Karpas-422 (cell line): Measurements from ENCODE around the gene NOS2. TPM values are rescaled to one million over a fixed set of nuclear protein-coding genes. Genes with fewer than 3 reads are reported as not detected.

Experiments
- DNase-seq: peaks from one replicate; pipeline ENCODE4 v3.0.0-alpha.2; 2015
- H2AFZ ChIP-seq: fragments of 200-600 bp; sonication (generic); 2 replicates; pipeline ENCODE4 v1.6.1; 2014; ENCODE audit warnings: antibody characterized with exemption, low read length, mixed read lengths
- H3K27ac ChIP-seq: fragments of 200-600 bp; sonication (generic); 2 replicates; pipeline ENCODE4 v1.5.1; 2014; ENCODE audit warnings: mild to moderate bottlenecking, low read length, moderate library complexity
- H3K27me3 ChIP-seq: fragments of 200-600 bp; sonication (generic); 2 replicates; pipeline ENCODE4 v1.6.1; 2014; ENCODE audit warnings: low read length, mixed read lengths
- H3K36me3 ChIP-seq: fragments of 200-600 bp; sonication (generic); 2 replicates; pipeline ENCODE4 v1.6.1; 2014; ENCODE audit warnings: low read length, mixed read lengths; ENCODE audit not compliant: insufficient read depth
- H3K4me1 ChIP-seq: fragments of 200-600 bp; sonication (generic); 2 replicates; pipeline ENCODE4 v1.6.1; 2014; ENCODE audit warnings: mild to moderate bottlenecking, low read length, mixed read lengths
- H3K4me2 ChIP-seq: fragments of 200-600 bp; sonication (generic); 2 replicates; pipeline ENCODE4 v1.6.1; 2014; ENCODE audit warnings: low read length, low read depth, mild to moderate bottlenecking; ENCODE audit not compliant: poor library complexity, severe bottlenecking
- H3K4me3 ChIP-seq: fragments of 200-600 bp; sonication (generic); 2 replicates; pipeline ENCODE4 v1.5.1; 2014; ENCODE audit warnings: mild to moderate bottlenecking, antibody characterized with exemption, low read length, mixed read lengths
- H3K79me2 ChIP-seq: fragments of 200-600 bp; sonication (generic); 2 replicates; pipeline ENCODE4 v1.6.1; 2014; ENCODE audit warnings: mild to moderate bottlenecking, low read length, mixed read lengths
- H3K9ac ChIP-seq: fragments of 200-600 bp; sonication (generic); 2 replicates; pipeline ENCODE4 v1.6.0; 2014; ENCODE audit warnings: low read length
- H3K9me2 ChIP-seq: fragments of 200-600 bp; sonication (generic), shearing (Covaris generic); replicated peaks from 2 replicates; pipeline ENCODE4 v1.6.0; 2014; ENCODE audit warnings: mild to moderate bottlenecking, low read length, moderate library complexity; ENCODE audit not compliant: insufficient read depth
- H3K9me3 ChIP-seq: fragments of 300-700, 200-600 bp; sonication (generic); 2 replicates; pipeline ENCODE4 v1.6.1; 2014; ENCODE audit warnings: low read length, mixed read lengths
- H4K20me1 ChIP-seq: fragments of 200-600 bp; sonication (generic); 2 replicates; pipeline ENCODE4 v1.6.1; 2014; ENCODE audit warnings: mild to moderate bottlenecking, antibody characterized with exemption, low read length, low read depth; ENCODE audit not compliant: insufficient read depth
- total RNA-seq: library from RNA; depleted of rRNA; stranded (reverse); fragments of >200 nt; shearing (Covaris generic); gene quantifications from 2 replicates; pipeline ENCODE4 v1.2.3, GENCODE V29; 2014; ENCODE audit warnings: low replicate concordance

NOS2 gene
- total RNA-seq, 1 experiment from 2014 or later, result not detected

DNA sequence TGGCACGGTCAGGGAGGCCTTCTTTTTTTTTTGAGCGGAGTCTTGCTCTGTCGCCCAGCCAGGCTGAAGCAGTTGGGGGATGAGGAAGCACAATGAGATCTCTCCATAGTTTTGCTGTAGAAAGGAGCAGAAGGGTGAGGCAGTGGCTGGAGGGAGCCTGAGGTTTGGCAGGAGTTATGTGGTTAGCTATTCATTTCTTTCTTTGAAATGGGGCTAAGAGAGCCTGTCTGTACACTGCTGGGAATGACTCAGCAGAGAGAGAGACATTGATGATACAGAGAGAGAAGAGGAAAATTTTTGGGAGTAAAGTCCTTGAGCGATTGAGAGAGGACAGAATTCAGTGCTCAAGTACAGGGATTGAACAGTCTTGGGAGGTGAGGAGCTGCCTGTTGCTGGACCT, 22.1 kb downstream of the NOS2 start:
- Histone ChIP-seq H3K9me2 (no peaks in the 10 kb centered on the region), H3K9me3 (no peaks in the 10 kb centered on the region), H3K4me3 (no peak overlapping the region), H3K4me2 (no peak overlapping the region), H2AFZ (no peak overlapping the region), H3K36me3 (no peaks in the 10 kb centered on the region), H3K9ac (no peak overlapping the region), H3K4me1 (no peaks in the 10 kb centered on the region), H3K79me2 (no peaks in the 10 kb centered on the region), H3K27ac (no peak overlapping the region), H3K27me3 (no peaks in the 10 kb centered on the region), H4K20me1 (no peaks in the 10 kb centered on the region)
- no peak for DNase-seq

DNA sequence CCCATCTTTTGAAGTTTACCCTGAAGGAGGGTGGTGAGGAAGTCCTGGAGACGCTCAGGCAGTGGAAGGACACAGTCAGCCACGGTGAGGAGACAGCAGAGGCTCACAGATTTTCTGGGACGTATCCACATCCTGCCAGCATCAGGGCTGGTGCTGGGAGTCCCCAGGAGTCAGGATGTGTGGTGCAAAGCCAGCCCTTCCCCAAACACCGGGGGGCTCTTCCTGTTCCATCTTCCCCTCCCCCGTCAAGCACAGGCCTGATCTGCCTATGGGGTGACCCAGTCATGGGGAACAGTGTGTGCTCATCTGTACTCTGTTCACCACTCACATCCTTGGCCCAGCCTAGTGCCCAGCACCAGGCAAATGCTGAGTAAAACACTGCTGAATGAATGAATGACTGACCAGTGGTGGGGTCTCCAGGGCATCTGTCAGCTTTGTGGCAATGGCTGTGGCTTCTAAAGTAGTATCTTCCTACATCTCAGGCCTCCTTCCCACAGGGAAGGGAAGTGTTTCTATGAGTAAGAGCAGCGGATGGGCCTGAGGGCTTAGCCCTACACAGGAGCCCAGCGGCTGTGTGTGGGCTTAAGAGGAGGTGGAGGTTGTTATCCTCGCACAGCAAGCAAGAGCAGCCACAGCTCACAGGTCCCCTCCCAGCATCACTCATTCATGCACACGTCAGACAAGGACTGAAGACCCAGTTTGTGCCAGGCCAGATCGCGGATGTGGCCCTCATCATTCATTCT, 23.3 kb downstream of the NOS2 start:
- no peak overlapping the region for H3K27ac ChIP-seq
- no peak overlapping the region for H3K4me2 ChIP-seq
- no peaks in the 10 kb centered on the region for H3K36me3 ChIP-seq
- H3K27me3 ChIP-seq, result no peaks in the 10 kb centered on the region
- DNase-seq, result no peak
- H4K20me1 ChIP-seq, result no peaks in the 10 kb centered on the region
- H3K9ac ChIP-seq, result no peak overlapping the region
- no peaks in the 10 kb centered on the region for H3K9me2 ChIP-seq
- no peak overlapping the region for H3K4me3 ChIP-seq
- no peaks in the 10 kb centered on the region for H3K4me1 ChIP-seq
- no peaks in the 10 kb centered on the region for H3K79me2 ChIP-seq
- no peaks in the 10 kb centered on the region for H3K9me3 ChIP-seq
- H2AFZ ChIP-seq, result no peak overlapping the region

DNA sequence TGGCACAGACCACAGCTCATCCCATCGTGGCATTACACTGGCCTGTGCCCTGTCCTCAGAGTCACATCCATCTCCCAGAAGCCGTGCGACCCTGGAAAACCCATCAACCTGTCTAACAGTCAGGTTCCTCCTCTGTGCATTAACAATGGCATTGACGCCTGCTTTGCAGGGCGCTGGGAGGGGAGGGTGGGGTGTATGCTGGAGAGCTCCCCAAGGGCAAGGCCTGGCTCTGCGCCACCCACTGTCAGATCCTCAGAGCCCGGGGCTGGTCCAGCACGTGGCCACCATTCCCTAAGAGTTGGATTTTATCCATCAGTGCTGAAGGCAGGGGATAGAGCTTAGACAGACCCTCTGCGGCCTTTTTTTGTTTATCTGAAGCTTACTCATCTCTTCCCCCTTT, 28.7 kb downstream of the NOS2 start:
- no peak overlapping the region for H3K9ac ChIP-seq

DNA sequence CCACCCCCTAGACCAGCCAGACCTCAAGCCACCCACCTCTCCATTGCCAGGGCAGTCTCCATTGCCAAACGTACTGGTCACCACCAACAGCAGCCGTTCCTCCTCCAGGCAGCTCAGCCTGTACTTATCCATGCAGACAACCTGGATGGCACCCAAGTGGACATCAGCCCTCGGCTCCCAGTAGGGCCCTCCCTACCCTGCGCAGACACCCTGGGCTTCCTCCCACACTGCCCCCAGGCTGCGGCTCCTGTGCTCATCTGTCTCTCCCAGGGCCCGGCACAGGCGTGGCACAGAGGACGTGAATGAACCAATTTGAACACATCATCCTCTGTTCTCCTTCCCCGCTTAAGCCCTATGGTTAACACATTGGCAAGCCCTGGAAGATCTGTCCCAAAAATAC, 29.5 kb downstream of the NOS2 start:
- H2AFZ ChIP-seq, result no peak overlapping the region
- H3K36me3 ChIP-seq, result no peaks in the 10 kb centered on the region
- no peaks in the 10 kb centered on the region for H4K20me1 ChIP-seq
- H3K27me3 ChIP-seq, result no peaks in the 10 kb centered on the region
- DNase-seq, result no peak
- H3K4me3 ChIP-seq, result no peak overlapping the region
- no peak overlapping the region for H3K27ac ChIP-seq
- no peak overlapping the region for H3K9ac ChIP-seq
- no peaks in the 10 kb centered on the region for H3K9me2 ChIP-seq
- no peak overlapping the region for H3K4me2 ChIP-seq
- no peaks in the 10 kb centered on the region for H3K9me3 ChIP-seq
- no peaks in the 10 kb centered on the region for H3K79me2 ChIP-seq
- no peaks in the 10 kb centered on the region for H3K4me1 ChIP-seq

More for the DNA sequence above, 28.7 kb downstream of the NOS2 start:
- no peak overlapping the region for H3K4me3 ChIP-seq
- no peaks in the 10 kb centered on the region for H3K36me3 ChIP-seq
- H3K4me2 ChIP-seq, result no peak overlapping the region
- H3K79me2 ChIP-seq, result no peaks in the 10 kb centered on the region
- no peak for DNase-seq
- no peaks in the 10 kb centered on the region for H3K4me1 ChIP-seq
- no peaks in the 10 kb centered on the region for H3K27me3 ChIP-seq
- no peaks in the 10 kb centered on the region for H3K9me2 ChIP-seq
- H3K27ac ChIP-seq, result no peak overlapping the region
- H2AFZ ChIP-seq, result no peak overlapping the region
- no peaks in the 10 kb centered on the region for H3K9me3 ChIP-seq
- H4K20me1 ChIP-seq, result no peaks in the 10 kb centered on the region

DNA sequence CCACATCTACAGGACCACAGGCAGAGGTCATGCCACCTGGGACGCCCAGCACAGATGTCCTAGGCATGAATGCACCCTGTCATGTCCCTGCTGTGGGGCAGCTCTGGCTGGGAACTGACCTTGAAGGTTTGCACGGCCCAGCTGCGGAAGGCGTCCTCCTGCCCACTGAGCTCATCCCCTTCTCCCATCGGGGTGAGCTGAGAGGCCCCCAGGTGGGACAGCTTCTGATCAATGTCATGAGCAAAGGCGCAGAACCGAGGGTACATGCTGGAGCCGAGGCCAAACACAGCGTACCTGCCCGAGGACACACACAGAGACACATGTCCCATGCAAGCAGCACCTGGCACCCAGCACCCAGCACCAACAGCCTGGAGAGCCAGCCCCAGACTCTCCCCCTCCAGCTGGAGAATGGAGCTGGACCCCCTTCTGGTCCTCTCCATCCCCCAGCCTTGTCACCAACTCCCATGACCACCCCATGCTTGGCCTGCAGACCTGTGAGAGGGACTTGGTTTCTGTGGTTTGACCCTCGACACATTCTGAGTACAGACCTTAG, 31.4 kb downstream of the NOS2 start:
- no peak overlapping the region for H2AFZ ChIP-seq
- no peak overlapping the region for H3K9ac ChIP-seq
- H4K20me1 ChIP-seq, result no peaks in the 10 kb centered on the region
- no peak overlapping the region for H3K4me3 ChIP-seq
- H3K27ac ChIP-seq, result no peak overlapping the region
- H3K4me2 ChIP-seq, result no peak overlapping the region
- H3K27me3 ChIP-seq, result no peaks in the 10 kb centered on the region
- DNase-seq, result no peak
- no peaks in the 10 kb centered on the region for H3K36me3 ChIP-seq
- H3K9me3 ChIP-seq, result no peaks in the 10 kb centered on the region
- H3K9me2 ChIP-seq, result no peaks in the 10 kb centered on the region
- H3K79me2 ChIP-seq, result no peaks in the 10 kb centered on the region
- no peaks in the 10 kb centered on the region for H3K4me1 ChIP-seq

DNA sequence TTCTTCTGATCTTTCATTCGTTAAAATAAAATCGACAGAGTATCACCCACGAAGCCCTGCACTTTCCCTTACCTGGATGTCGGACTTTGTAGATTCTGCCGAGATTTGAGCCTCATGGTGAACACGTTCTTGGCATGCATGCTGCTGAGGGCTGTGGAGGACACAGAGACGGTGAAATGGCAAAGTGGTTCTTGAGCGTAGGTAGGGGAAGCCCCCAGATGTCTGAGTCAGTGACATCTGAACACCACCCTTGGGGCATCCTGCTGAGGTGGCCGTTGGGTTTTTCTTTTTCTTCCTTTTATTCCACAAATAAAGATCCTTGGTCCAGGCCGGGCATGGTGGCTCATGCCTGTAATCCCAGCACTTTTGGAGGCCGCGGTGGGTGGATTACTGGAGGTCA, 33.9 kb downstream of the NOS2 start:
- H3K9me2 ChIP-seq, result no peaks in the 10 kb centered on the region
- no peak overlapping the region for H2AFZ ChIP-seq
- no peaks in the 10 kb centered on the region for H3K36me3 ChIP-seq
- H4K20me1 ChIP-seq, result no peaks in the 10 kb centered on the region
- H3K4me3 ChIP-seq, result no peak overlapping the region
- H3K4me1 ChIP-seq, result no peaks in the 10 kb centered on the region
- H3K27me3 ChIP-seq, result no peaks in the 10 kb centered on the region
- no peak overlapping the region for H3K27ac ChIP-seq
- H3K9ac ChIP-seq, result no peak overlapping the region
- no peaks in the 10 kb centered on the region for H3K79me2 ChIP-seq
- DNase-seq, result no peak
- no peaks in the 10 kb centered on the region for H3K9me3 ChIP-seq
- no peak overlapping the region for H3K4me2 ChIP-seq

DNA sequence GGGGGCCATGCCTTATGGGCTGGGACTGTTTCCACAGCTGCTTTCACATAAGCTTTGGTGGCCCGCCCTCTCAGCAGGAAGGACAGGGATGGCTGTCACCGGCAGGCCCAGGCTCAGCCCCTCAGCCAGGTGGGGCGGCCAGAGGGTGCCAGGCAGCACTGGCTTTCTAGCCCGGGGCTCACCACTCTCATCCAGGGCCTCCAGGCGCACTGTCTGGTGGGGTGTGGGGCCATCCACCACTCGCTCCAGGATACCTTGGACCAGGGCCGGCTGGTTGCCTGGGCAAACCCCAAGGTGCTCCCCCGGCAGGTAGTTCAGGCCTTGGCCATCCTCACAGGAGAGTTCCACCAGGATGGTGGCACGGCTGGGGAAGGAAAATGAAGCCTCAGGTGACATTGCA, 35.0 kb downstream of the NOS2 start:
- DNase-seq, result no peak
- Histone ChIP-seq H3K9me3 (no peaks in the 10 kb centered on the region), H3K9me2 (no peaks in the 10 kb centered on the region), H3K9ac (no peak overlapping the region), H3K4me1 (no peaks in the 10 kb centered on the region), H3K36me3 (no peaks in the 10 kb centered on the region), H2AFZ (no peak overlapping the region), H4K20me1 (no peaks in the 10 kb centered on the region), H3K4me3 (no peak overlapping the region), H3K79me2 (no peaks in the 10 kb centered on the region), H3K27me3 (no peaks in the 10 kb centered on the region), H3K4me2 (no peak overlapping the region), H3K27ac (no peak overlapping the region)

DNA sequence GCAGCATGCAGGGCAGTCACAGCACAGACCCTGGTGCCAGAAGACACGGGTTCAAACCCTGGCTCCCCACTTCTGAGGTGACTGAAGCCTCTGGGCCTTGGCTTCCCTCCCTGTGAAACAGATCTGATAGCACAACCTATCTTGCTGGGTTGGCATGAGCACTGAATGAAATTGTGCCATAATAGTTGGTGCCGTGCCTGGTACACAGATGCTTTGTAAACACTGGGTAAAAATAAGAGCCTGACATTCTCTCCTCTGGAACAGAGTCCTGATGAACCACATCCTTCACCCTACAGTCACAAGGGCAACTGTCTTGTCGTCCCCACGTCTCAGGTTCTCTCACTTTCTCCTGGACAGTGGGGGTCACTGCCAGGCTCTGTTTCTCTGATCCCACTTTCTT, 35.7 kb downstream of the NOS2 start:
- H3K4me1 ChIP-seq, result no peaks in the 10 kb centered on the region
- no peak overlapping the region for H3K9ac ChIP-seq
- no peak overlapping the region for H3K4me2 ChIP-seq
- no peaks in the 10 kb centered on the region for H4K20me1 ChIP-seq
- no peaks in the 10 kb centered on the region for H3K27me3 ChIP-seq
- no peak for DNase-seq
- H3K27ac ChIP-seq, result no peak overlapping the region
- H3K9me3 ChIP-seq, result no peaks in the 10 kb centered on the region
- no peaks in the 10 kb centered on the region for H3K79me2 ChIP-seq
- H3K36me3 ChIP-seq, result no peaks in the 10 kb centered on the region
- H3K4me3 ChIP-seq, result no peak overlapping the region
- H3K9me2 ChIP-seq, result no peaks in the 10 kb centered on the region
- H2AFZ ChIP-seq, result no peak overlapping the region
